Measurements from ENCODE around the gene HOXB4. TPM values are rescaled to one million over a fixed set of nuclear protein-coding genes. Genes with fewer than 3 reads are reported as not detected.
A peak's percentile ranks its signal among the peaks of the same experiment; 100 is the strongest.

HOXB4 gene
- total RNA-seq, 1 experiment from 2014 or later, result 11.3 TPM

DNA sequence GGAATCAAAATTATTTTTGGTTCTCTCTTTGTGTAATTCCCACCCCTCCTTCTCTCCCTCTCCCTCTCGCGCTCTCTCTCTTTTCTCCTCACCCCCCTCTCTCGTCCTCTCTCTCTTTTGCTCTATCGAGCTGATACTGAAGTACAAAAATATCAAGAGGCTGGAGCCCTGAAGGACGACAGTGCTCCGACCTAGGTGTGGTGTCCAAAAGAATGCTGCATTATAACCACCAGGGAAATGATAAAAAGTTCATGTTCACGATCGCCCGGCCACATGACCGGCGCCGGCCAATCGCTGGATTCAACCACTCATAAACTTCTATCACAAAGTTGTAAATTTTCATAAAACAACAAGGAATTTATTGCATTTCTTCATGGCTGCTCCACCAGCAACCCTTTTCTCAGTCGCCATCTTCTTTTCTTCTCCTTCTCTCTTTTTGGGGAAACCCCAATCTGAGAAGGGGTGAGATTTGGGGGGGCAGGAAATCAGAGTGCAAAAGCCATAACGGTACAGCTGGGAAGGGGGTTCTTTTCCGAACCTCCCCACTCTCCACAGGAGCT lies 26.7 kb upstream of the HOXB4 start, which contains the start of gene HOXB6:
Gene HOXB6 (minus strand): TSS at position 217 of the 560 bp plus-strand sequence. CDS start 6,836 bp downstream, outside the sequence.
- ChIA-PET POLR2A (interaction anchor here (0.5 to 1.6 kb wide), 5 partner anchors 9 to 556 kb away, joined by 3 to 6 read pairs (median 4); partner anchors contain the start of gene NFE2L1), CTCF (interaction anchor here (0.8 to 1.2 kb wide), 2 partner anchors 67 to 344 kb away, joined by 5 to 6 read pairs; no protein-coding TSS in a partner anchor), RAD21 (ENCODE audit: low non-redundant PET in 1 of 2, low total read pairs in 2 of 2, uncharacterized antibody in 2 of 2, unreplicated experiment in 2 of 2) (interaction anchor here (0.7 kb wide), 2 partner anchors 14 to 389 kb away, joined by 3 to 7 read pairs; no protein-coding TSS in a partner anchor)
- Histone ChIP-seq H3K36me3 (ENCODE audit: control insufficient read depth in 1 of 2, insufficient read depth in 2 of 2, low read length in 2 of 2) (peaks cover 0 to 4% of the 10 kb centered on the region in 2 experiments; a peak in 1 of 4 replicates), H3K4me2 (ENCODE audit: low read length) (peak within 1 kb of the TSS; percentile 82), H3K27me3 (ENCODE audit: insufficient read depth, low read length) (no peaks in the 10 kb centered on the region), H3K4me1 (ENCODE audit: control insufficient read depth in 1 of 2, insufficient read depth in 2 of 2, low read length in 2 of 2) (peaks cover 45 to 69% of the 10 kb centered on the region in 2 experiments), H3K79me2 (ENCODE audit: insufficient read depth, low read length) (peaks cover 75% of the 10 kb centered on the region), H3K9me3 (ENCODE audit: control insufficient read depth in 1 of 2, insufficient read depth in 1 of 2, low read depth in 1 of 2, low read length in 2 of 2) (no peaks in the 10 kb centered on the region), H3K9ac (ENCODE audit: low read length) (peak within 1 kb of the TSS; percentile 83), H4K20me1 (ENCODE audit: insufficient read depth) (peaks cover 4% of the 10 kb centered on the region; the same call in 1 of the 2 replicates), H3K9me2 (ENCODE audit: insufficient read depth) (no peaks in the 10 kb centered on the region), H3K4me3 (replicated peaks in 1 of 2; ENCODE audit: low read depth in 1 of 2, low read length in 2 of 2) (peak within 1 kb of the TSS; percentile 78 to 87), H2AFZ (ENCODE audit: low read depth, low read length, poor library complexity, severe bottlenecking) (peak within 1 kb of the TSS; percentile 86), H3K27ac (ENCODE audit: low read depth, low read length) (peak within 1 kb of the TSS; percentile 94)
- TSS peak; percentile 73 for BruUV-seq (replicated peaks)
- ATAC-seq (peak; percentile 35), DNase-seq (ENCODE audit: low read depth, low spot score) (no peak)
- TF ChIP-seq POLR2AphosphoS5 (IDR thresholded peaks at IDR 0.05; ENCODE audit: low read depth, low read length) (peak; percentile 98), EGR1 (IDR thresholded peaks at IDR 0.05; ENCODE audit: low read depth) (no peak), ZFX (IDR thresholded peaks at IDR 0.05) (no peak), YY1 (IDR thresholded peaks at IDR 0.05; ENCODE audit: extremely low read depth, insufficient replicate concordance, low read depth, low read length) (peak; percentile 71), CBX3 (IDR thresholded peaks at IDR 0.05; ENCODE audit: low read depth) (no peak), SP1 (IDR thresholded peaks at IDR 0.05; ENCODE audit: low read depth) (no peak), ZNF274 (IDR thresholded peaks at IDR 0.05; ENCODE audit: low read depth, low read length) (no peak), RAD21 (IDR thresholded peaks at IDR 0.05; ENCODE audit: low read depth) (no peak), POLR2A (IDR thresholded peaks at IDR 0.05; ENCODE audit: borderline replicate concordance, extremely low read depth, insufficient read depth, insufficient read length) (peak; percentile 86), ELF1 (IDR thresholded peaks at IDR 0.05; ENCODE audit: borderline replicate concordance, low read depth) (no peak)
- TF ChIP-seq, protein P1, sequence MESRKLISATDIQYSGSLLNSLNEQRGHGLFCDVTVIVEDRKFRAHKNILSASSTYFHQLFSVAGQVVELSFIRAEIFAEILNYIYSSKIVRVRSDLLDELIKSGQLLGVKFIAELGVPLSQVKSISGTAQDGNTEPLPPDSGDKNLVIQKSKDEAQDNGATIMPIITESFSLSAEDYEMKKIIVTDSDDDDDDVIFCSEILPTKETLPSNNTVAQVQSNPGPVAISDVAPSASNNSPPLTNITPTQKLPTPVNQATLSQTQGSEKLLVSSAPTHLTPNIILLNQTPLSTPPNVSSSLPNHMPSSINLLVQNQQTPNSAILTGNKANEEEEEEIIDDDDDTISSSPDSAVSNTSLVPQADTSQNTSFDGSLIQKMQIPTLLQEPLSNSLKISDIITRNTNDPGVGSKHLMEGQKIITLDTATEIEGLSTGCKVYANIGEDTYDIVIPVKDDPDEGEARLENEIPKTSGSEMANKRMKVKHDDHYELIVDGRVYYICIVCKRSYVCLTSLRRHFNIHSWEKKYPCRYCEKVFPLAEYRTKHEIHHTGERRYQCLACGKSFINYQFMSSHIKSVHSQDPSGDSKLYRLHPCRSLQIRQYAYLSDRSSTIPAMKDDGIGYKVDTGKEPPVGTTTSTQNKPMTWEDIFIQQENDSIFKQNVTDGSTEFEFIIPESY (IDR thresholded peaks at IDR 0.05; ENCODE audit: extremely low read depth, insufficient replicate concordance, low read length), result peak; percentile 1
- TF ChIP-seq, protein P2, sequence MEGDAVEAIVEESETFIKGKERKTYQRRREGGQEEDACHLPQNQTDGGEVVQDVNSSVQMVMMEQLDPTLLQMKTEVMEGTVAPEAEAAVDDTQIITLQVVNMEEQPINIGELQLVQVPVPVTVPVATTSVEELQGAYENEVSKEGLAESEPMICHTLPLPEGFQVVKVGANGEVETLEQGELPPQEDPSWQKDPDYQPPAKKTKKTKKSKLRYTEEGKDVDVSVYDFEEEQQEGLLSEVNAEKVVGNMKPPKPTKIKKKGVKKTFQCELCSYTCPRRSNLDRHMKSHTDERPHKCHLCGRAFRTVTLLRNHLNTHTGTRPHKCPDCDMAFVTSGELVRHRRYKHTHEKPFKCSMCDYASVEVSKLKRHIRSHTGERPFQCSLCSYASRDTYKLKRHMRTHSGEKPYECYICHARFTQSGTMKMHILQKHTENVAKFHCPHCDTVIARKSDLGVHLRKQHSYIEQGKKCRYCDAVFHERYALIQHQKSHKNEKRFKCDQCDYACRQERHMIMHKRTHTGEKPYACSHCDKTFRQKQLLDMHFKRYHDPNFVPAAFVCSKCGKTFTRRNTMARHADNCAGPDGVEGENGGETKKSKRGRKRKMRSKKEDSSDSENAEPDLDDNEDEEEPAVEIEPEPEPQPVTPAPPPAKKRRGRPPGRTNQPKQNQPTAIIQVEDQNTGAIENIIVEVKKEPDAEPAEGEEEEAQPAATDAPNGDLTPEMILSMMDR (IDR thresholded peaks at IDR 0.05 in 2 of 3, conservative IDR thresholded peaks at IDR 0.05 in 1 of 3; ENCODE audit: borderline replicate concordance in 1 of 3, insufficient read depth in 1 of 3, low read depth in 2 of 3, low read length in 2 of 3), result 0 out of 6 replicates have a peak, but pooled peaks of 2 of the 3 experiments have one; percentile 8 to 9
- TF ChIP-seq, protein P3, sequence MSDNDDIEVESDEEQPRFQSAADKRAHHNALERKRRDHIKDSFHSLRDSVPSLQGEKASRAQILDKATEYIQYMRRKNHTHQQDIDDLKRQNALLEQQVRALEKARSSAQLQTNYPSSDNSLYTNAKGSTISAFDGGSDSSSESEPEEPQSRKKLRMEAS (IDR thresholded peaks at IDR 0.05), result no peak
- intact Hi-C loops (cut with micrococcal nuclease), result no loop called here
